Measurements from ENCODE around the gene RPL27A.

DNA sequence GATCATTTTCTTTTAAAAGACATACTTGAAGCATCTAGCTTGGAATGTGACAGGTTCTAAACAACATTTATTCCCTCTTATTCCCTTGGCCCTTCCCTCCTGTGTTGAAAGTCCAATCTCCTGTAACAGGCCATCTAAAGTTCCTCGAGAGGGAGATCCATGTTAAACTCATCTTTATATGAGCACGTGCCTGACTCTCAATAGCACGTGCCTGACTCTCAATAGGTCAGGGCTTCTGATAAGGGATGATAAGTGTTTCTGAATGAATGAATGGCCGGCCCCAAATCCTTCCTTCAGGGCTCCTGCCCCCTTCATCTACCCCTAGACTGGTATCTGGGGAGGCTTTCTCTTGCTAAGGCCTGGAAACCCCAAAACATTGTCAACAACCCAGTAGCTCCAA, 27.2 kb downstream of the RPL27A start:
- TF ChIP-seq POLR2A (IDR thresholded peaks at IDR 0.05; ENCODE audit: low read depth, low read length), result no peak
- no peak for TF ChIP-seq TAF1 (IDR thresholded peaks at IDR 0.05; ENCODE audit: low read depth, low read length)
- no peak for TF ChIP-seq POLR2AphosphoS5 (IDR thresholded peaks at IDR 0.05; ENCODE audit: low read depth, low read length)
- TF ChIP-seq SPI1 (IDR thresholded peaks at IDR 0.05; ENCODE audit: low read depth, low read length), result no peak
- no peak for TF ChIP-seq POU2F2 (IDR thresholded peaks at IDR 0.05; ENCODE audit: low read depth, low read length)
- TF ChIP-seq PAX5 (IDR thresholded peaks at IDR 0.05; ENCODE audit: insufficient read depth, low read length, severe bottlenecking), result no peak
